GM19397 (cell line): ENCODE measurements around the gene NR6A1.

Source experiments
- ATAC-seq: cut with Tn5 transposase; IDR thresholded peaks from one replicate; pipeline ENCODE4 v1.9.1; 2021; ENCODE audit warnings: mild to moderate bottlenecking, moderate library complexity; ENCODE audit not compliant: unreplicated experiment

Gene NR6A1

GRCh38 chr9:124550072-124550471 is 221.0 kb downstream of the NR6A1 start:
- no peak for ATAC-seq

- no peak for ATAC-seq
Measured at GRCh38 chr9:124549016-124549415, 222.1 kb downstream of the NR6A1 start.

- ATAC-seq: no peak
Measured at GRCh38 chr9:124544535-124544934, 226.6 kb downstream of the NR6A1 start.

- no peak for ATAC-seq
Measured at GRCh38 chr9:124541824-124542223, 229.3 kb downstream of the NR6A1 start.

GRCh38 chr9:124537926-124538325 is 233.2 kb downstream of the NR6A1 start:
- no peak for ATAC-seq

- no peak for ATAC-seq
Measured at GRCh38 chr9:124535846-124536245, 235.3 kb downstream of the NR6A1 start.

GRCh38 chr9:124532897-124533296 is 238.2 kb downstream of the NR6A1 start:
- no peak for ATAC-seq

GRCh38 chr9:124531115-124531514 is 240.0 kb downstream of the NR6A1 start:
- no peak for ATAC-seq

- no peak for ATAC-seq
Measured at GRCh38 chr9:124530246-124530645, 240.9 kb downstream of the NR6A1 start.

GRCh38 chr9:124527781-124528180 is 243.3 kb downstream of the NR6A1 start:
- no peak for ATAC-seq

GRCh38 chr9:124526174-124526573 is 244.9 kb downstream of the NR6A1 start:
- ATAC-seq: no peak

- no peak for ATAC-seq
Measured at GRCh38 chr9:124522121-124523098, 248.7 kb downstream of the NR6A1 start.

GRCh38 chr9:124521142-124521541 is 250.0 kb downstream of the NR6A1 start:
- no peak for ATAC-seq

- no peak for ATAC-seq
Measured at GRCh38 chr9:124520206-124520596, 250.9 kb downstream of the NR6A1 start.

GRCh38 chr9:124518116-124518515 is 253.0 kb downstream of the NR6A1 start:
- ATAC-seq: no peak

- ATAC-seq: no peak
Measured at GRCh38 chr9:124517600-124517999, 253.5 kb downstream of the NR6A1 start.

- ATAC-seq: no peak
Measured at GRCh38 chr9:124514874-124515273, 256.2 kb downstream of the NR6A1 start.

- no peak for ATAC-seq
Measured at GRCh38 chr9:124514125-124514524, 257.0 kb downstream of the NR6A1 start.

- no peak for ATAC-seq
Measured at GRCh38 chr9:124513376-124513994, 257.6 kb downstream of the NR6A1 start.

- ATAC-seq: no peak
Measured at GRCh38 chr9:124512806-124513204, 258.3 kb downstream of the NR6A1 start.

- no peak for ATAC-seq
Measured at GRCh38 chr9:124511891-124512805, 259.0 kb downstream of the NR6A1 start.
